Measurements from ENCODE around the gene KCNK6. TPM values are rescaled to one million over a fixed set of nuclear protein-coding genes. Genes with fewer than 3 reads are reported as not detected.

The KCNK6 gene
- total RNA-seq, 1 donor from 2014 or later, result 15.8 TPM

GRCh38 chr19:38276942-38277517, 42.6 kb upstream of the KCNK6 start:
- no peaks in the 10 kb centered on the region for H3K9me3 Mint-ChIP-seq (ENCODE audit: unreplicated experiment)
- no peak overlapping the region for H3K27ac Mint-ChIP-seq (ENCODE audit: unreplicated experiment)
- TF ChIP-seq CTCF (IDR thresholded peaks at IDR 0.05; ENCODE audit: unreplicated experiment), result no peak
- DNase-seq (ENCODE audit: low spot score), result no peak
- no peaks in the 10 kb centered on the region for H3K27me3 Mint-ChIP-seq (ENCODE audit: unreplicated experiment)
- H3K36me3 Mint-ChIP-seq (ENCODE audit: low read depth, unreplicated experiment), result no peaks in the 10 kb centered on the region
- peaks cover 6% of the 10 kb centered on the region for H3K4me1 Mint-ChIP-seq (ENCODE audit: unreplicated experiment)
- no peak overlapping the region for H3K4me3 Mint-ChIP-seq (ENCODE audit: unreplicated experiment)

- Mint-ChIP-seq H3K27ac (ENCODE audit: unreplicated experiment) (no peak overlapping the region), H3K4me1 (ENCODE audit: unreplicated experiment) (peaks cover 9% of the 10 kb centered on the region), H3K9me3 (ENCODE audit: unreplicated experiment) (no peaks in the 10 kb centered on the region), H3K27me3 (ENCODE audit: unreplicated experiment) (no peaks in the 10 kb centered on the region), H3K4me3 (ENCODE audit: unreplicated experiment) (no peak overlapping the region), H3K36me3 (ENCODE audit: low read depth, unreplicated experiment) (no peaks in the 10 kb centered on the region)
- no peak for DNase-seq (ENCODE audit: low spot score)
- TF ChIP-seq CTCF (IDR thresholded peaks at IDR 0.05; ENCODE audit: unreplicated experiment), result no peak
Measured at GRCh38 chr19:38277549-38277948, 42.1 kb upstream of the KCNK6 start.

GRCh38 chr19:38277969-38278680, 41.5 kb upstream of the KCNK6 start:
- Mint-ChIP-seq H3K27ac (ENCODE audit: unreplicated experiment) (peak overlapping the region; percentile 33), H3K36me3 (ENCODE audit: low read depth, unreplicated experiment) (no peaks in the 10 kb centered on the region)

GRCh38 chr19:38278751-38279150, 40.9 kb upstream of the KCNK6 start:
- TF ChIP-seq CTCF (IDR thresholded peaks at IDR 0.05; ENCODE audit: unreplicated experiment), result no peak
- Mint-ChIP-seq H3K27ac (ENCODE audit: unreplicated experiment) (no peak overlapping the region), H3K9me3 (ENCODE audit: unreplicated experiment) (no peaks in the 10 kb centered on the region), H3K4me1 (ENCODE audit: unreplicated experiment) (peaks cover 14% of the 10 kb centered on the region), H3K4me3 (ENCODE audit: unreplicated experiment) (no peak overlapping the region), H3K36me3 (ENCODE audit: low read depth, unreplicated experiment) (no peaks in the 10 kb centered on the region), H3K27me3 (ENCODE audit: unreplicated experiment) (no peaks in the 10 kb centered on the region)
- DNase-seq (ENCODE audit: low spot score), result no peak

More at GRCh38 chr19:38277969-38278680, 41.5 kb upstream of the KCNK6 start:
- no peaks in the 10 kb centered on the region for H3K9me3 Mint-ChIP-seq (ENCODE audit: unreplicated experiment)
- H3K4me1 Mint-ChIP-seq (ENCODE audit: unreplicated experiment), result peaks cover 14% of the 10 kb centered on the region
- H3K4me3 Mint-ChIP-seq (ENCODE audit: unreplicated experiment), result no peak overlapping the region
- no peak for TF ChIP-seq CTCF (IDR thresholded peaks at IDR 0.05; ENCODE audit: unreplicated experiment)
- no peak for DNase-seq (ENCODE audit: low spot score)
- no peaks in the 10 kb centered on the region for H3K27me3 Mint-ChIP-seq (ENCODE audit: unreplicated experiment)
